GM19025 (cell line): ENCODE measurements around the gene PATE4.
A peak's percentile ranks its signal among the peaks of the same experiment; 100 is the strongest.
"Not testable (repeated sequence)": the region's sequence is repeated elsewhere in the genome, so short reads cannot be mapped to it uniquely, and the experiment has no call there.

Experiments used
- ATAC-seq: cut with Tn5 transposase; IDR thresholded peaks from one replicate; pipeline ENCODE4 v1.9.1; 2021; ENCODE audit warnings: mild to moderate bottlenecking, low read depth, moderate library complexity; ENCODE audit not compliant: unreplicated experiment

The PATE4 gene

DNA sequence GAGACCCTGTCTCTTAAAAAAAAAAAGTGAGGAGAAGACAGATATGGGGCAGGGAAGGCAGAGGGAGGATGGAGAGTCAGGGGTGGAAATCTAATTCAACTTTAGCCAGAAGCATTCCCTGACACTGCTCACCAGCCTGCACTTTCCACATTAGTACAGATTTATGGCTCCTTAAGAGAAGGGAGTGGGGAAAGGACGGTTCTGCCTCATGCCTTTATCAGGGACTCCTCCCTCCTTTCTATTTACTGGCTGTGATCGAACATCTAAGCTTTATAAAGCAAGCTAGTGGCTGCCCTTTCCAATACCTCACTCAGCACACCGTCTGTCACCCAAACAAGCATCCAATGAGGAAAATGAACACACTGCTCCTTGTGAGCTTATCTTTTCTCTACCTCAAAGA, at the start of gene PATE4:
Gene PATE4, plus strand, starts transcription at position 301 of the 400 bp plus-strand sequence. Its CDS starts 44 bp downstream, at position 345.
- ATAC-seq, result no peak

DNA sequence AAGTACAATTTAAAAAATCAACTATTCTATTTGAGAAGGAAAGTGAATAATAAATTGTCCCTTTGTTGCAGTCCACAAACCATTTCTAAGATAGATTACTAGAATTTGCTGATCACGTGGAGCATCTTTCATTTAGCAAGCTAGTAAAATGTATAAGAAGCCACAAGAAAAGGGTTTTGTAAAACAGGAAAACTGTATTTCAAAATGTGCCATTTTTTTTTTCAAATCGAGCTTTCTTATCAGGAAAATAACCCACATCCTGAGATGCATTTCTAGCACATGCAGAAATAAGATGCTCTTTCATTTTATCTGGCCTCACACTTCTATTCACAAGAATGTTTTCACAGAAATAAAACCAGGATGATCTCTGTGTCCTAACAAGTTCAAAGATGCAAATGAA, 48.4 kb upstream of the PATE4 start:
- no peak for ATAC-seq

DNA sequence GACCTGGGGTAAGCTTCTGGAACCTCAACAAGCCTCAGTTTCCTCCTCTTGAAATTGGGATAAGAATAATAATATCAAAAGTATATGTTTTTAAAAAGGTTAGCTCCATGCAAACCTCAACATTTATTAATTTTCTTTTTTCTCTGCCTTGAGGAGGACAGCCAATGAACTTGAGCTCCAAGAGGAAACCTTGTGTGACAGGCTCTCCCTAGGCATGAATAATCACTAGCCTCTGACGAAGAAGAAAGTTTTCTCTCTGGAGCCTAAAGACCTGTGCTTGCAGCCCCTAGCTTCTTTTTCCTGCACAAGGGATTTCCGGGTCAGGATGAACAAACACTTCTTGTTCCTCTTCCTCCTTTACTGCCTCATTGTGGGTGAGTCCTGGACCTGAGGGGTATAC, 45.3 kb upstream of the PATE4 start, which contains the start of gene PATE3:
Gene PATE3, plus strand, starts transcription at position 301 of the 400 bp plus-strand sequence. Its CDS starts 25 bp downstream, at position 326.
- no peak for ATAC-seq

DNA sequence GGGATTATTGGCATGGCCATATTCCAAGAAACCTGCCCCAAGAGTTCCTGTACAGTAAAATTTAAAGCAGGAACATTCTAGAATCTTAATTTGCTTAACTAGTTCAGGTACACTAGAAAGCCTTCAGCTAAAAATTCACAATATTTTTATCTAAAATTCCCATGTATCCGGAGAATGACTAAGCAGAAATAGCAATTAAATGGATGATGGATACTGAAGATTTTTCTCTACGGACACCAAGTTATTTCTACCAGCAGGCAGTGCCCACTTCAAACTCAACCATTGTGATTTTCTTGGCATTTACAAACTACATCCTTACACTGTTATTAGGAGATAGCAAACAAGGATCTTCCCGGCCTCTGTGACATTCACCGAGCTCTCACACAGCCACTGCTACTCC, 42.3 kb upstream of the PATE4 start:
- ATAC-seq, result no peak

- no peak for ATAC-seq
Measured at GRCh38 chr11:125797641-125798040, 35.5 kb upstream of the PATE4 start.

DNA sequence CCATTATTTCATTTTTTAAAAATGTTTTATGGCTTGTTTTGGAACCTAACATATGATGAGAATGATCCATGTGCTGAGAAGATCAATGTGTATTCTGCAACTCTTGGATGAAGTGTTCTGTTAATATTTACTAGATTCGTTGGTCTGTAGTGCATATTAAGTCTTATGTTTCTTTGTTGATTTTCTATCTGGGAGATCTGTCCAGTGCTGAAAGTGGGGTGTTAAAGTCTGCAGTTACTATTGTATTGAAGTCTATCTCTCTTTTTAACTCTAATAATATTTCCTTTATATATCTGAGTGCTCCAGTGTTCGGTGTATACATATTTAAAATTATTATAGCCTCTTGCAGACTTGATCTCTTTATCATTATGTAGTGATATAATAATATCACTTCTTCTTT, 33.3 kb upstream of the PATE4 start:
- no peak for ATAC-seq

DNA sequence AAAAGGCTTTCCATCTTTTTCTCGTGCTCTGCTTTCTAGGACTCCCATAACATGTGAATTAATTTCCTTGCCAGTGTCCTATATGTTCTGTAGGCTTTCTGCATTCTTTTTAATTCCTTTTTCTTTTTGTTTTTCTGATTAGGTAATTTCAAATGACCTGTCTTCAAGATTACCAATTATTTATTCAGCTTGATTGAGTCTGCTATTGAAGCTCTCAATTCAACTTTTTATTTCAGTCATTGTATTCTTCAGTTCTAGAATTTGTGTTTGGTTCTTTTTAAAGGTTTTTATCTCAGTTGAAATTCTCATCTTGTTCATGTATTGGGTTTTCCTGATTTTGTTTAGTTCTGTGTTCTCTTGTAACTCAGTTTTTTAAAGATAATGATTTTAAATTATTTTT, 30.7 kb upstream of the PATE4 start:
- no peak for ATAC-seq

- no peak for ATAC-seq
Measured at GRCh38 chr11:125807909-125808308, 25.2 kb upstream of the PATE4 start.

DNA sequence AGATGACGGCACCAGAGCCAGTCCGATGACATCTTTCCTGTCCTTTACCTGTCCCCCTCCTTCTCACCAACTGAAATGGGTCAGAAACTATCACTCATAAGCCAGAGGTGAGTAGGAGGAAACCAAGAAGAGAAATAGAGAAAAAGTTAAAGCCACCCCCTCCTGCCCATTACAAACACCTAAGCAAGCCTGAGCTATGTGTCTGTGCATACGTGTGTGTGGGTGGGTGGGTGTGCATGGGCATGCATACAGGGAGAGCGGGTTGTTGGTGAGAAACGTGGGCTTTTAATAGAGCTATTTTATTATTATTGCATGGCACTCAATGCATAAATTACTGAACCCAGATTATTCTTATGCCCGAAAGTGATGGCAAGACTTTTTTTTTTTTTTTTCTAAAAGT, 2.6 kb downstream of the PATE4 start:
- ATAC-seq, result no peak

GRCh38 chr11:125842321-125842948, 9.3 kb downstream of the PATE4 start:
- no peak for ATAC-seq

DNA sequence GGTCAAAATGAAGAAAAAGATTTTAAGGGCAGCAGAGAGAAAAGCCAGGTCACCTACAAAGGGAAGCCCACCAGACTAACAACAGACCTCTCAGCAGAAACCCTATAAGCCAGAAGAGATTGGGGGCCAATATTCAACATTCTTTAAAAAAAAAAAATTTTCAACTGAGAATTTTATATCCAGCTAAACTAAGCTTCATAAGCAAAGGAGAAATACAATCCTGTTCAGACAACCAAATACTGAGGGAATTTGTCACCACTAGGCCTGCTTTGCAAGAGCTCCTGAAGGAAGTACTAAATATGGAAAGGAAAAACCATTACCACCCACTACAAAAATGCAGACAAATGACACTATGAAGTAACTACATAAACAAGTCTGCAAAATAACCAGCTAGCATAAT, 13.1 kb downstream of the PATE4 start:
- no peak for ATAC-seq

DNA sequence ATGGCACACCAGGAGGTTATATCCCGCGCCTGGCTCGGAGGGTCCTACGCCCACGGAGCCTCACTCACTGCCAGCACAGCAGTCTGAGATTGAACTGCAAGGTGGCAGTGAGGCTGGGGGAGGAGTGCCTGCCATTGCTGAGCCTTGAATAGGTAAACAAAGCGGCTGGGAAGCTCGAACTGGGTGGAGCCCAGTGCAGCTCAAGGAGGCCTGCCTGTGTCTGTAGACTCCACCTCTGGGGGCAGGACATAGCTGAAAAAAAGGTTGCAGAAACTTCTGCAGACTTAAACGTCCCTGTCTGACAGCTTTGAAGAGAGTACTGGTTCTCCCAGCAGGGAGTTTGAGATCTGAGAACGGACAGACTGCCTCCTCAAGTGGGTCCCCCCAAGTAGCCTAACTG, 24.6 kb downstream of the PATE4 start:
- ATAC-seq, result not testable (repeated sequence)

DNA sequence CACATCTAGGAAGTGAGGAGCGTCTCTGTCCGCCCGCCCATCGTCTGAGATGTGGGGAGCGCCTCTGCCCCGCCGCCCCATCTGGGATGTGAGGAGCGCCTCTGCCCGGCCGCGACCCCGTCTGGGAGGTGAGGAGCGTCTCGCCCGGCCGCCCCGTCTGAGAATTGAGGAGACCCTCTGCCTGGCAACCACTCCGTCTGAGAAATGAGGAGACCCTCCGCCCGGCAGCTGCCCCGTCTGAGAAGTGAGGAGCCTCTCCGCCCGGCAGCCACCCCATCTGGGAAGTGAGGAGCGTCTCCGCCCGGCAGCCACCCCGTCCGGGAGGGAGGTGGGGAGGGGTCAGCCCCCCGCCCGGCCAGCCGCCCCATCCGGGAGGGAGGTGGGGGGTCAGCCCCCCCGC, 29.7 kb downstream of the PATE4 start:
- not testable (repeated sequence) for ATAC-seq

DNA sequence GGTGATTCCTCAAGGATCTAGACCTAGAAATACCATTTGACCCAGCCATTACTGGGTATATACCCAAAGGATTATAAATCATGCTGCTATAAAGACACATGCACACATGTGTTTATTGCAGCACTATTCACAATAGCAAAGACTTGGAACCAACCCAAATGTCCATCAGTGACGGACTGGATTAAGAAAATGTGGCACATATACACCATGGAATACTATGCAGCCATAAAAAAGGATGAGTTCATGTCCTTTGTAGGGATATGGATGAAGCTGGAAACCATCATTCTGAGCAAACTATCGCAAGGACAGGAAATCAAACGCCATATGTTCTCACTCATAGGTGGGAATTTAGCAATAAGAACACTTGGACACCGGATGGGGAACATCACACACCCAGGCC, 32.2 kb downstream of the PATE4 start:
- not testable (repeated sequence) for ATAC-seq

DNA sequence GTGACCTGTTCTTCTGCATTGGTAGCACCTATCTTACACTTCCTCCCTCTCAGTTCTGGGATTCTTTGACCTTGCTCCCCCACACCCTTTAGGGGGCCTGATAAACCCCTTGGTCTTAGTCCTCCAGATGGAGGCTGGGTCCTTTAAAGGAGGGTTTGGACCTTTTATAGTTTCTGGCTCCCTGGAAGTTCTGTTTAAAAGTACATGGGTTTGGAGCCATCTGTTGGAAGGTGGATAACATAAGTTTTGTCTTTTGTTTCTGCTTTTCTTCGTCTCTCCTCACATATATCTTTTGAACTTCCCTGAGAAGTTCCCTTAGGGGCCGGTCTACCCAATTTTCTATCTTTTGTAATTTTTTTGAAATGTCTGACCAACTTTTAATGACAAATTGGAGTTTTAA, 36.4 kb downstream of the PATE4 start:
- no peak for ATAC-seq

DNA sequence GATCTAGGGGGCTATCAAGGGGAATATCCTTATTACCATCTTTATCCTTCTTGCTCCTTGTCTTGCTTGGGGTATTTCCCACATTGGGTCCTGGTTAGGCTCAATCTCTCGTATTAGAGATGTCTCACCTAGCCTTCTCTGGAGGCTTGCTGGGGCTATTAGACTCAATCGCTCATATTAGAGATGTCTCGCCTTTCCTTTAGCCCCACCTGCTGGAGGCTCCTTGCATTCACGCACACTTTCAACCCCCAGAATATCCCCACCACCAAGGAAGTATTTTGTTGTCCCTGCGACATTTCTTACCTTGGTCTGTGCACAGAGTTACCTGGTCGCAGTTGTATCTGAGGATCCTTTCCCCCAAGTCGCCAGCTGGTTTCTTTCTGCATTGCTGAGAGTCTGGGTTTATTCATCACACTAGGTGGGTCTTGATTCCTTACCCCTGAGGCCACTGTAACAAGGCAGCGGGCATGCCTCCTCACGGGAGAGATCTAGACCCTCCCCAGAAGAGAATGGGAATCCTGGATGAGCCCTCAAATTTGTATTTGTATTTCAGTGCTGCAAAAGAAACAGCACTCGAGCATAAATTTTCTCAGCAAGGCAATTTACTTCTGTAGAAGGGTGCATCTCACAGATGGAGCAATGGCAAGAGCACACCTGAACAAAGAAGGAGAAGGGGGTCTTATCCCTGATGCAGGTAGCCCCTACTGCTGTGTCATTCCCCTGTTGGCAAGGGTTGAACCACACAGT, 38.4 kb downstream of the PATE4 start:
- ATAC-seq, result no peak

DNA sequence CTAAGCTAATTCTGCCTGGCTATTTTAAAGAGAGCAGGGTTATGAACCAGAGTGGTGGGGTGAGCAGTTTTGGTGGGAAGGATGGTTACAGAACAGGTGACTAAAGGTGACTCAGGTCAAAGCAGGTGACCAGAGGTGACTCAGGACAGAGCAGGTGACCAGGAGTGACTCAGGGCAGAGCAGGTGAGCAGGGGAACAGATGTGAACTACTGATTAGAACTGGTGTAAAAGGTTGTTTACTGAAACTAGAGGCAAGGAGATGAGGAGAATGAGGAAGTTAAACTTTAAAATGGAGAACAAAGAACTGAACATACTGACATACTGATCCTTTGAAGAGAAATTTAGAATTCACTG, 39.0 kb downstream of the PATE4 start:
- no peak for ATAC-seq

DNA sequence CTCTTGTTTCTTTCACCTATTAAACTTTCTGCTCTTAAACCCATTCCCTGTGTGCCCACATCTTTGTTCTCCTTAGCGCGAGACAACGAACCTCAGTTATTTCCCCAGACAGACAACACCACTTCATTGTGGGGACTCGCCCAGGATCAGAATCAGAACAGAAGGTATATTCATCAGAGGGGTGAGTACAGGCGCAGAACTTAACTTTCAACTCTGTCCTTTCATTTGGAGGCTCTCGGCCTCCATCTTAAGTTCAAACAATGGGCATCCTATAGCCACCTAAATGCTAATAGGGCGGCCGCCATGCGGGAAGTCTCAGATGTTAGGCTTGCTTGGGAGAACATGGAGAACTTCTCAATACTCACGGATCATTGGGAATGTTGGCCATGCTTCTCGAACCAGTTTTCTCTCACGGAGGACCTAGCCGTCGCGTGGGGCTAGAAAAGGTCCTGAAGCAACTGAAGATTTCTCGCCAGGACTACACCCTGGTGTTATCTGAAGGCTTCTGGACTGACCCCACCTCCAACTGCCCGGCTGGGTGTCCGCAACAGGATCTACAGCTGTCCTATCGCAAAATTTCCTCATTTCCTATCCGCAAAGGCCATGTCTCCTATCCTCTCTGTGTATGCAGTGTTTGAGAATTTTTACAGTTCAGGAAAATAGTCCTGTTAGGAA, 40.9 kb downstream of the PATE4 start:
- ATAC-seq, result no peak

- ATAC-seq, result peak; percentile 64
Measured at GRCh38 chr11:125874556-125875124, 41.5 kb downstream of the PATE4 start.

GRCh38 chr11:125881291-125881690, 48.2 kb downstream of the PATE4 start:
- no peak for ATAC-seq

GRCh38 chr11:125883375-125883774, 50.3 kb downstream of the PATE4 start:
- no peak for ATAC-seq
